Activated T-helper 17 cell treated with anti-CD3 and anti-CD28 coated beads, Interleukin-2, amount 50 U/mL, for 72 hours (primary cell): ENCODE results near the gene SLC13A3. TPM values are rescaled to one million over a fixed set of nuclear protein-coding genes. Genes with fewer than 3 reads are reported as not detected.

Source experiments
- ATAC-seq: fragments of 150-1000 bp; cut with Tn5 transposase; replicated peaks from 2 replicates; pipeline ENCODE4 v1.10.0; 2021; ENCODE audit warnings: mild to moderate bottlenecking, moderate library complexity
- H3K27ac Mint-ChIP-seq: one replicate; pipeline ENCODE4 v1.8.0; 2022; ENCODE audit warnings: mixed read lengths
- H3K27me3 Mint-ChIP-seq: one replicate; pipeline ENCODE4 v1.8.0; 2022; ENCODE audit warnings: mixed read lengths
- H3K36me3 Mint-ChIP-seq: one replicate; pipeline ENCODE4 v1.8.0; 2022; ENCODE audit warnings: low read depth, mild to moderate bottlenecking, mixed read lengths
- H3K4me1 Mint-ChIP-seq: one replicate; pipeline ENCODE4 v1.8.0; 2022; ENCODE audit warnings: mixed read lengths
- H3K4me3 Mint-ChIP-seq: one replicate; pipeline ENCODE4 v1.8.0; 2022; ENCODE audit warnings: mild to moderate bottlenecking, mixed read lengths
- H3K9me3 Mint-ChIP-seq: one replicate; pipeline ENCODE4 v1.8.0; 2022; ENCODE audit warnings: mixed read lengths
- total RNA-seq, 2 donors: library from RNA; stranded (reverse); gene quantifications; one replicate each; pipeline ENCODE4 v1.2.3, GENCODE V29; 2022

SLC13A3 gene
- total RNA-seq, result not detected

- Mint-ChIP-seq H3K9me3 (no peaks in the 10 kb centered on the region), H3K4me3 (no peak within 1 kb of the TSS), H3K27me3 (peaks cover 33% of the 10 kb centered on the region), H3K36me3 (no peaks in the 10 kb centered on the region), H3K4me1 (no peaks in the 10 kb centered on the region), H3K27ac (no peak within 1 kb of the TSS)
- ATAC-seq, result no peak
Measured at GRCh38 chr20:46651091-46651962, at the start of gene SLC13A3. Gene SLC13A3 (minus strand): TSS chr20:46651459. CDS start chr20:46651421, 38 bp downstream.

- H3K4me3 Mint-ChIP-seq, result no peak overlapping the region
- no peak for ATAC-seq
- H3K27me3 Mint-ChIP-seq, result peaks cover 30% of the 10 kb centered on the region
- no peaks in the 10 kb centered on the region for H3K4me1 Mint-ChIP-seq
- no peak overlapping the region for H3K27ac Mint-ChIP-seq
- no peaks in the 10 kb centered on the region for H3K9me3 Mint-ChIP-seq
- no peaks in the 10 kb centered on the region for H3K36me3 Mint-ChIP-seq
Measured at GRCh38 chr20:46701057-46701456, 49.8 kb upstream of the SLC13A3 start.

- H3K4me3 Mint-ChIP-seq, result no peak overlapping the region
- H3K36me3 Mint-ChIP-seq, result no peaks in the 10 kb centered on the region
- H3K27ac Mint-ChIP-seq, result no peak overlapping the region
- no peaks in the 10 kb centered on the region for H3K4me1 Mint-ChIP-seq
- H3K9me3 Mint-ChIP-seq, result no peaks in the 10 kb centered on the region
- H3K27me3 Mint-ChIP-seq, result peaks cover 29% of the 10 kb centered on the region
- no peak for ATAC-seq
Measured at GRCh38 chr20:46700481-46700880, 49.2 kb upstream of the SLC13A3 start.

DNA sequence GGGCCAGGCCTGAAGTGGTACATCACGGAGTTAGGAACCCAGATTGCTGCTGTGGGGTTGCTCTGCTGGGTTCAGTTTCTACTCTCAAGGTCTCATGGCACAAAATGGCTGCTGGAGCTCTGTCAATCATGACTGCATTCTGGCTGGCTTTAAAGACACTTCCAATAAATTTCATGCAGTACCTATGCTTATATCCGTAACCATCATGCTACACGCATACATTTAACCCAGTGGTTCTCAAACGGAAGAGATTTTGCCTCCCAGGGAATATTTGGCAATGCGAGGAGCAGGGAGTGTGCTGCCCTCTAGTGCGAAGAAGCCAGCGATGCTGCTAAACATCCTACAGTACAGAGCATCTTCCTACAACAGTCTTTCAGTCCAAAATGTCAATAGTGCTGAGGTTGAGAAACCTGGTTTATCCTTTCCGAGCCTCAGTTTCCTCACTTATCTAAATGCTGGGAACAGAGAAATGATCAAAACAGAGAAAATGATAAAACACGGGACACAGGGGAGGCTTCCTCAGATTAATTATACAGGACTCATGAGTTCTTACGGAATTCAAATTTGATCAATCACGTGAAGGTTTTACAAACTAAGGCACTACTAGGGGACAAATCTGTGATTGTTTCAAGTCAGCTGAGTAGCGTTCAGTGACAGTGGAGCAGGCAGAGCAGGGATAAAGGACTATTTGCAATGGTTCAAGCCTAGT is 48.5 kb upstream of the SLC13A3 start:
- Mint-ChIP-seq H3K4me3 (no peak overlapping the region), H3K9me3 (no peaks in the 10 kb centered on the region), H3K36me3 (no peaks in the 10 kb centered on the region), H3K27ac (no peak overlapping the region), H3K27me3 (peaks cover 26% of the 10 kb centered on the region), H3K4me1 (no peaks in the 10 kb centered on the region)
- peak; percentile 52 for ATAC-seq

GRCh38 chr20:46698788-46699187 is 47.5 kb upstream of the SLC13A3 start:
- Mint-ChIP-seq H3K9me3 (no peaks in the 10 kb centered on the region), H3K4me1 (no peaks in the 10 kb centered on the region), H3K27me3 (peaks cover 19% of the 10 kb centered on the region), H3K4me3 (no peak overlapping the region), H3K36me3 (no peaks in the 10 kb centered on the region), H3K27ac (no peak overlapping the region)
- ATAC-seq, result no peak

DNA sequence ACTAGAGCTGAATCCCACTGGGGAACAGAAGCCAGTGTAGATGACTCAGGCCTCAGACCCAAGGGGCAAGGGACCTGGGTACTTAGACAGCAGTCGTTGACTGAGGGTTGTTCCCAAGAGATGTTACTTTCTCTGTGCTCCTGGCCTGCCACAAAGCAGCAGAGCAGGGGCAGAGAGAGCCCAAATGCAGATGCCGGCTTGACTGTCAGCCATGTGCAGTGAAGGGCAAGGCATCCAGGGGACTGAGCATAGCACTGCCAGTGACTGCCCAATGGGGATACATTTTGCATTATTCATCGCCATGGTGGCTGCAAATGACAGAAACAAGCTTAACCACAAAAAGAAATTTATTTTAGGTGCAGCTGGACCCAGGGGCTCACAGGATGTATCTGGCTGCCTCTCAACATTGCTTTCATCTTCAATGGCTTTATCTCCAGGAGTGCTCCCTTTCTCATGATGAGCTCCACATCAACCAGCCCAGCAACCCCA is 45.6 kb upstream of the SLC13A3 start:
- ATAC-seq, result no peak
- H3K27ac Mint-ChIP-seq, result no peak overlapping the region
- H3K9me3 Mint-ChIP-seq, result peaks cover 2% of the 10 kb centered on the region
- peaks cover 15% of the 10 kb centered on the region for H3K27me3 Mint-ChIP-seq
- no peak overlapping the region for H3K4me3 Mint-ChIP-seq
- H3K4me1 Mint-ChIP-seq, result no peaks in the 10 kb centered on the region
- H3K36me3 Mint-ChIP-seq, result no peaks in the 10 kb centered on the region

GRCh38 chr20:46695892-46696291 is 44.6 kb upstream of the SLC13A3 start:
- Mint-ChIP-seq H3K4me3 (no peak overlapping the region), H3K9me3 (peaks cover 4% of the 10 kb centered on the region), H3K27ac (no peak overlapping the region), H3K4me1 (peaks cover 1% of the 10 kb centered on the region), H3K36me3 (no peaks in the 10 kb centered on the region), H3K27me3 (peaks cover 15% of the 10 kb centered on the region)
- no peak for ATAC-seq

- Mint-ChIP-seq H3K27ac (no peak overlapping the region), H3K9me3 (peaks cover 4% of the 10 kb centered on the region), H3K4me1 (peaks cover 12% of the 10 kb centered on the region), H3K36me3 (peaks cover 3% of the 10 kb centered on the region), H3K27me3 (peaks cover 5% of the 10 kb centered on the region), H3K4me3 (no peak overlapping the region)
- no peak for ATAC-seq
Measured at GRCh38 chr20:46694484-46694883, 43.2 kb upstream of the SLC13A3 start.

DNA sequence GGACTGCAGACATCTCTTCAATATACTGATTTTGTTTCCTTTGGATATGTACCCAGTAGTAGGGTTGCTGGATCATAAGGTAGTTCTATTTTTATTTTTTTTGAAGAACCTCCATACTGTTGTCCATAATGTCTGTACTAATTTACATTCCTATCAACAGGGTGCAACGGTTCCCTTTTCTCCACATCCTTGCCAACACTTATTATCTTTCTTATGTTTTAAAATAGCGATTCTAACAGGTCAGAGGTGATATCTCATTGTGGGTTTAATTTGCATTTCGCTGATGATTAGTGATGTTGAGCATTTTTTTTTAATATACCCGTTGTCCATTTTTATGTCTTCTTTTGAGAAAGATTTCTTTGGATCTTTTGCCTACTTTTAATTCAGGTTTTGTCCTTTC is 39.9 kb upstream of the SLC13A3 start:
- peaks cover 18% of the 10 kb centered on the region for H3K4me1 Mint-ChIP-seq
- ATAC-seq, result no peak
- peak overlapping the region; percentile 6 for H3K27ac Mint-ChIP-seq
- H3K36me3 Mint-ChIP-seq, result peaks cover 28% of the 10 kb centered on the region
- peak overlapping the region; percentile 95 for H3K4me3 Mint-ChIP-seq
- no peaks in the 10 kb centered on the region for H3K27me3 Mint-ChIP-seq
- H3K9me3 Mint-ChIP-seq, result peaks cover 4% of the 10 kb centered on the region

- H3K4me3 Mint-ChIP-seq, result peak overlapping the region; percentile 95
- H3K27ac Mint-ChIP-seq, result peak overlapping the region; percentile 98
- no peaks in the 10 kb centered on the region for H3K27me3 Mint-ChIP-seq
- peaks cover 4% of the 10 kb centered on the region for H3K9me3 Mint-ChIP-seq
- peaks cover 23% of the 10 kb centered on the region for H3K4me1 Mint-ChIP-seq
- no peak for ATAC-seq
- H3K36me3 Mint-ChIP-seq, result peaks cover 34% of the 10 kb centered on the region
Measured at GRCh38 chr20:46690219-46691106, 39.2 kb upstream of the SLC13A3 start.

GRCh38 chr20:46689754-46690085 is 38.5 kb upstream of the SLC13A3 start:
- H3K4me1 Mint-ChIP-seq, result peaks cover 28% of the 10 kb centered on the region
- ATAC-seq, result no peak
- H3K36me3 Mint-ChIP-seq, result peaks cover 42% of the 10 kb centered on the region
- H3K27ac Mint-ChIP-seq, result peak overlapping the region; percentile 98
- peaks cover 4% of the 10 kb centered on the region for H3K9me3 Mint-ChIP-seq
- peak overlapping the region; percentile 95 for H3K4me3 Mint-ChIP-seq
- no peaks in the 10 kb centered on the region for H3K27me3 Mint-ChIP-seq

DNA sequence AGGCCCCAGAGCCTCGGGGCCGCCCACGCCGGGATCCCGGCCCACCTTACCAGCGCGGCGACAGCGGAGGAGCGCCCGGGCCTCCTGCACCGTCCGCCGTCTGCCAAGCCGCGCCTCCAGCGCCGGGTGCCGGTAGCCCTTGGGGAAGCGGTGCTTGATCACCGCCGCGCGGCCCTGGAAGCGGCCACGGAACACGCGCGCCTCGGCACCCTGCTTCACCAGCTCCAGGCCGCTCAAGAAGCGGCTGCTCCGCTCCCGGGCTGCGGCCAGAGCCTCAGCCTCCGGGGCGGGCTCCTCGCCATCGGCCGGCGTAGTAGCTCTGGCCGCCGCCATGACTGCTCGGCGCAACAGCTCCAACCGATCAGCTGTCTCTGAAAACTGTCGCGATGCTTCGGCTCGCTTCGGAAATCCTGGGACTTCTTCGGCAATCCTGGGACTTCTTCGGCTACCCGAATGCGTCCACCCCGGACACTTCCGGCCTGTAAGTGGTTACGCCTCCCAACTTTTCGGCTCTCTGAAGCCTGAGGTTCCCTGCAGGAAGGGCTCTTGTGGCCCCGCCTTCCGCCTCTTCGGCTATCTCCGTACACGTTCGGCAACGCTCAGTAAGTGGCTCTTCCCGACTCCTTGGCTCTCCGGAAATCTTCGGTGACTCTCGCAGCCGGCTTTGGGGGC is 38.0 kb upstream of the SLC13A3 start, which contains the start of gene TP53RK:
TP53RK (minus strand) TSS at position 363 of the 672 bp plus-strand sequence; CDS start at position 333, 30 bp downstream.
- Mint-ChIP-seq H3K9me3 (peaks cover 4% of the 10 kb centered on the region), H3K27me3 (no peaks in the 10 kb centered on the region), H3K4me1 (peaks cover 29% of the 10 kb centered on the region), H3K4me3 (peak within 1 kb of the TSS; percentile 95), H3K36me3 (peaks cover 47% of the 10 kb centered on the region), H3K27ac (peak within 1 kb of the TSS; percentile 98)
- peak; percentile 94 for ATAC-seq

DNA sequence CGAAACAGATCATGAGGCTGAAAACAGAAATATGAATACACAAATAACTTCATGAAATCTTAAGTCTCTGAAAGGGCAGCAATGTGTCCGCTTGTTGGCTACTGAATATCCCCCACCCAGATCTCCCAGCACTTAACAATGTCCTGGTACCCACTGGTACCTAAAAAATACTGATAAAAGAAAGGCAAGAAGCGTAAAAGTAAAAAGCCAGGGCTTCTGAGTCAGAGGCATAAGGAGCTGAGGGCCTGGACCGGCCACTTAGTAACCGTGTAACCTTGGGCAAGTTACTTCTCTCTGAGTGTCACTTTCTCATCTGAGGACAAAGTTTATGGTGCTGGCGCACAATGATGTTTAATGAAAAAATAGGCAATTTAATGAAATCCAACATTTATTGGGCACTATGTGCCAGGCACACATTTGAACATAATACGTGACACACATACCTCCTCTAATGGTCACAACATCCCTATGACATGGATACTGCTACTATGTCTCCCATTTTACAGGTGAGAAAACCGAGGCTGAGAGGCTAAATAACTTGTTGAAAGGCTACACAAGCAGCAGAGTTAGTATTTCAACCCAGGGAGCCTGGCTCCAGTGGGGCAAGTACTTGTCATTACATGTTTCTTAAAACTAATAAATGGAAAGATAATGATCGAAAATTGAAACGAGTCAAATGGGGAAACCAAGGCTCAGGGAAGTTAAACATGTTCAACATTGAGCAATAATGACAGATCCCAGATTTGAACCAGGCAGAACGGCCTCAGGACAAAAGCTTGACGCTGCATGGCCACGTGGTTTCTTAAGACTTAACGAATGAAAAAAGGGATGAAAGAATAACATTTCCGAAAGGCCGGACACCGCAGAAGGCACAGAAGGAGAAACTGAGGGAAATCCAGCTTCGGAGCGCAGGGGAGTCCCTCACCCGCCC is 37.2 kb upstream of the SLC13A3 start:
- Mint-ChIP-seq H3K4me1 (peaks cover 37% of the 10 kb centered on the region), H3K27me3 (no peaks in the 10 kb centered on the region)

More for the DNA sequence above, 37.2 kb upstream of the SLC13A3 start:
- peaks cover 55% of the 10 kb centered on the region for H3K36me3 Mint-ChIP-seq
- H3K27ac Mint-ChIP-seq, result peak overlapping the region; percentile 98
- H3K9me3 Mint-ChIP-seq, result peaks cover 4% of the 10 kb centered on the region
- no peak for ATAC-seq
- H3K4me3 Mint-ChIP-seq, result peak overlapping the region; percentile 95
